Neutrophil (primary cell): Measurements from ENCODE around the gene BHLHE40.
"Not testable (repeated sequence)": the region's sequence is repeated elsewhere in the genome, so short reads cannot be mapped to it uniquely, and the experiment has no call there.

Experiments
- H3K27ac ChIP-seq: fragments of 200-600 bp; sonication (generic); 2 replicates; pipeline ENCODE4 v1.5.1; 2016; ENCODE audit warnings: mild to moderate bottlenecking, moderate library complexity
- H3K27me3 ChIP-seq: fragments of 200-600 bp; sonication (generic); 2 replicates; pipeline ENCODE4 v1.6.0; 2016; ENCODE audit warnings: mild to moderate bottlenecking
- H3K36me3 ChIP-seq: fragments of 200-600 bp; sonication (generic); 2 replicates; pipeline ENCODE4 v1.5.1; 2017
- H3K4me1 ChIP-seq, 2 experiments: fragments of 200-600 bp in 1 of 2; sonication (generic) in 1 of 2; 1 replicate in 1 of 2; 2 replicates in 1 of 2; pipeline versions ENCODE4 v1.5.1 to v1.6.1; 2013 to 2016; ENCODE audit warnings: low read depth in 1 of 2, low read length in 1 of 2, mild to moderate bottlenecking in 1 of 2, moderate library complexity in 1 of 2; ENCODE audit not compliant: control insufficient read depth in 1 of 2, insufficient read depth in 1 of 2
- H3K4me3 ChIP-seq, 2 experiments: fragments of 200-600 bp in 1 of 2; sonication (generic) in 1 of 2; 1 replicate in 1 of 2; 2 replicates in 1 of 2; pipeline ENCODE4 v1.5.1; 2013 to 2016; ENCODE audit warnings: low read depth in 1 of 2, low read length in 1 of 2, mild to moderate bottlenecking in 1 of 2, moderate library complexity in 1 of 2
- H3K9me3 ChIP-seq: fragments of 200-600 bp; sonication (generic); 2 replicates; pipeline ENCODE4 v1.5.1; 2016
- TF ChIP-seq, protein P1 (sequence below): fragments of 200-600 bp; sonication (generic); IDR thresholded peaks from 2 replicates; pipeline ENCODE4 v1.5.1; 2016; ENCODE audit warnings: antibody characterized with exemption

Gene BHLHE40

DNA sequence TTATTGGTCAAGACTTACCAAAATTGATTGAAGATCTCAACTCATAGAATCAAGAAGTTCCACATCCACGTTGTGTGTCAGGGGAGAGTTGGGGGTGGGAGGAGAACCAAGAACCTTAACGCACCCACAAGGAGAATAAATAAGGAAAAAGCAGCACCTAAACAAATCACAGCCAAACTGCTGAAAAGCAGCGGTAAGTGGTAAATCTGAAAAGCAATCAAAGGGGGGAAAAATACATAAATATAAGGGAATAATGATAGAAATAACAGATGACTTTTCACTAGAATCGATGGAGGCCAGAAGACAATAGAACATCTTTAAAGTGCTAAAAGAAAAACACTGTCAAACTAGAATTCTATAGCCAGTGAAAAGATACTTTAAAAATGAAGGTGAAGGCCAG, 20.1 kb upstream of the BHLHE40 start:
- TF ChIP-seq, protein P1, sequence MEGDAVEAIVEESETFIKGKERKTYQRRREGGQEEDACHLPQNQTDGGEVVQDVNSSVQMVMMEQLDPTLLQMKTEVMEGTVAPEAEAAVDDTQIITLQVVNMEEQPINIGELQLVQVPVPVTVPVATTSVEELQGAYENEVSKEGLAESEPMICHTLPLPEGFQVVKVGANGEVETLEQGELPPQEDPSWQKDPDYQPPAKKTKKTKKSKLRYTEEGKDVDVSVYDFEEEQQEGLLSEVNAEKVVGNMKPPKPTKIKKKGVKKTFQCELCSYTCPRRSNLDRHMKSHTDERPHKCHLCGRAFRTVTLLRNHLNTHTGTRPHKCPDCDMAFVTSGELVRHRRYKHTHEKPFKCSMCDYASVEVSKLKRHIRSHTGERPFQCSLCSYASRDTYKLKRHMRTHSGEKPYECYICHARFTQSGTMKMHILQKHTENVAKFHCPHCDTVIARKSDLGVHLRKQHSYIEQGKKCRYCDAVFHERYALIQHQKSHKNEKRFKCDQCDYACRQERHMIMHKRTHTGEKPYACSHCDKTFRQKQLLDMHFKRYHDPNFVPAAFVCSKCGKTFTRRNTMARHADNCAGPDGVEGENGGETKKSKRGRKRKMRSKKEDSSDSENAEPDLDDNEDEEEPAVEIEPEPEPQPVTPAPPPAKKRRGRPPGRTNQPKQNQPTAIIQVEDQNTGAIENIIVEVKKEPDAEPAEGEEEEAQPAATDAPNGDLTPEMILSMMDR = no peak
- no peaks in the 10 kb centered on the region for H3K27me3 ChIP-seq
- H3K4me1 ChIP-seq = no peaks in the 10 kb centered on the region
- H3K9me3 ChIP-seq = no peaks in the 10 kb centered on the region
- no peak overlapping the region for H3K4me3 ChIP-seq
- H3K36me3 ChIP-seq = no peaks in the 10 kb centered on the region
- H3K27ac ChIP-seq = no peak overlapping the region

DNA sequence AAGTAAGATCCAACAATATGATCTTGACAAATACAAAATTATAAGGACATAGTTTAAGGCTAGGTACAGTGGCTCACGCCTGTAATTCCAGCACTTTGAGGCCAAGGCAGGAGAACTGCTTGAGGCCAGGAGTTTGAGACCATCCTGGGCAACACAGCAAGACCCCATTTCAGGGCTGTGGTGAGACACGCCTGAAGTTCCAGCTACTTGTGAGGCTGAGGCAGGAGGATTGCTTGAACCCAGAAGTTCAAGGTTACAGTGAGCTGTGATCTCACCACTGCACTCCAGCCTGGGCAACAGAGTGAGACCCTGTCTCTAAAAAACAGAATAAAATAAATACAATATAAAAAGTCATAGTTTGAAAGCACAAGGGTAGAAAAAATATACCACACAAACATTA, 17.4 kb upstream of the BHLHE40 start:
- not testable (repeated sequence) for H3K4me1 ChIP-seq, H3K27me3 ChIP-seq, H3K4me3 ChIP-seq, H3K9me3 ChIP-seq, H3K36me3 ChIP-seq, H3K27ac ChIP-seq

DNA sequence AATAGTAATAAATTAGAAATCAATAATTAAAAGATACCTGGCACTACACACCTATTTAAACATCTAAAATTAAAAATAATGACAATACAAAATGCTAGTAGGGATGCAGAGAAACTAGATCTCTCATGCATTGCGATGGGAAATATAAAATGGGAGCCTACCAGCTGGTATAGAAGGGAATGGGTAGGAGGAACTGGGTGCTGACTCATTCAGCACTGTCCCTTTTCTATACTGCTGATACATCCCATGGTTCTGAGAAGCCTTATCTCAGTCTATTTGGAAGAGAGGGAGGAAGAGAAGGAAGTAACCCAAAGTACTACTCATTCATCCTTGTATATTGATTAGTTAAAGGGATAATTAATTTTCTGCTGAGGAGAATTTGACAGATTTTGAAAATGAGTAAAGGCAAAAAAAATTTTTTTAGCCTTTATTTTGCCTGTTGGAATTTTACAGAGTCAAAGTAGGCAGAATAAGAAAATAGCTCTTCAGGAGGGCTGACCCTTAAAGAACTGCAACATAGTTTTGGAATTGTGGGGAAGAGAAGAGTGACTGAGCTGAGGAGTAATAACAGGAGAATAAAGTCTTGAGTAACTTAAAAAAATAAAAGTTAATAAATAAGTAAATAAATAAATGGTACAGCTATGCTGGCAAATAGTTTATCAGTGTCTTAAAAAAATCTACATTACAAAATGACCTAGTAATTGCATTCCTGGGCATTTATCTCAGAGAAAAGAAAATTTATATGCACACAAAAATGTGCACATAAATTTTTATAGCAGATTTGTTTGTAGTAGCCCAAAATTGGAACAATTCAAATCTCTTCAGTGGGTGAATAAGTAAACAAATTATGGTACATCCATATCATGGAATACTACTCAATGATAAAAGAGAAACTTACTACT, 15.3 kb upstream of the BHLHE40 start:
- no peaks in the 10 kb centered on the region for H3K9me3 ChIP-seq
- H3K4me1 ChIP-seq = no peaks in the 10 kb centered on the region
- no peak overlapping the region for H3K4me3 ChIP-seq
- no peaks in the 10 kb centered on the region for H3K36me3 ChIP-seq
- TF ChIP-seq, protein P1 = no peak
- no peak overlapping the region for H3K27ac ChIP-seq
- H3K27me3 ChIP-seq = no peaks in the 10 kb centered on the region

DNA sequence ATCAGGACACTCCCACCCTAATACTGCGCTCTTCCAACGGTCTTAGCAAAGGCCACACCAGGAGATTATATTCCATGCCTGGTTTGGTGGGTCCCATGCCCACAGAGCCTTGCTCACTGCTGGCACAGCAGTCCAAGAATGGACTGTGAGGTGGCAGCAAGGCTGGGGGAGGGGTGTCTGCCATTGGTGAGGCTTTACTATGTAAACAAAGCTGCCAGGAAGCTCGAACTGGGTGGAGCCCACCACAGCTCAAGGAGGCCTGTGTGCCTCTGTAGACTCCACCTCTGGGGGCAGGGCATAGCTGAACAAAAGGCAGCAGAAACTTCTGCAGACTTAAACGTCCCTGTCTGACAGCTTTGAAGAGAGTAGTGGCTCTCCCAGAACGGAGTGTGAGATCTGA, 13.2 kb upstream of the BHLHE40 start:
- not testable (repeated sequence) for H3K4me3 ChIP-seq, H3K36me3 ChIP-seq, H3K27ac ChIP-seq, H3K4me1 ChIP-seq, H3K9me3 ChIP-seq, H3K27me3 ChIP-seq

DNA sequence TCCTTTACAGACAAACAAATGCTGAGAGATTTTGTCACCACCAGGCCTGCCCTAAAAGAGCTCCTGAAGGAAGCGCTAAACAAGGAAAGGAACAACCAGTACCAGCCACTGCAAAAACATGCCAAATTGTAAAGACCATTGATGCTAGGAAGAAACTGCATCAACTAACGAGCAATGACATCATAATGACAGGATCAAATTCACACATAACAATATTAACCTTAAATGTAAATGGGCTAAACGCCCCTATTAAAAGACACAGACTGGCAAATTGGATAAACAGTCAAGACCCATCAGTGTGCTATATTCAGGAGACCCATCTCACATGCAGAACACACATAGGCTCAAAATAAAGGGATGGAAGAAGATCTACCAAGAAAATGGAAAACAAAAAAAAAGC, 11.6 kb upstream of the BHLHE40 start:
- H3K27me3 ChIP-seq, H3K4me1 ChIP-seq, H3K4me3 ChIP-seq, H3K9me3 ChIP-seq, H3K36me3 ChIP-seq, H3K27ac ChIP-seq: not testable (repeated sequence)

DNA sequence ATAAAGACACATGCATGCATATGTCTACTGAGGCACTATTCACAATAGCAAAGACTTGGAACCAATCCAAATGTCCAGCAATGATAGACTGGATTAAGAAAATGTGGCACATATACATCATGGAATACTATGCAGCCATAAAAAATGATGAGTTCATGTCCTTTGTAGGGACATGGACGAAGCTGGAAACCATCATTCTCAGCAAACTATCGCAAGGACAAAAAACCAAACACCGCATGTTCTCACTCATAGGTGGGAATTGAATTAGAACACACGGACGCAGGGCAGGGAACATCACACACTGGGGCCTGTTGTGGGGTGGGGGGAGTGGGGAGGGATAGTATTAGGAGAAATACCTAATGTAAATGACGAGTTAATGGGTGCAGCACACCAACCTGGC, 7.8 kb upstream of the BHLHE40 start:
- H3K4me3 ChIP-seq, H3K9me3 ChIP-seq, H3K27me3 ChIP-seq, H3K36me3 ChIP-seq, H3K27ac ChIP-seq, H3K4me1 ChIP-seq: not testable (repeated sequence)

DNA sequence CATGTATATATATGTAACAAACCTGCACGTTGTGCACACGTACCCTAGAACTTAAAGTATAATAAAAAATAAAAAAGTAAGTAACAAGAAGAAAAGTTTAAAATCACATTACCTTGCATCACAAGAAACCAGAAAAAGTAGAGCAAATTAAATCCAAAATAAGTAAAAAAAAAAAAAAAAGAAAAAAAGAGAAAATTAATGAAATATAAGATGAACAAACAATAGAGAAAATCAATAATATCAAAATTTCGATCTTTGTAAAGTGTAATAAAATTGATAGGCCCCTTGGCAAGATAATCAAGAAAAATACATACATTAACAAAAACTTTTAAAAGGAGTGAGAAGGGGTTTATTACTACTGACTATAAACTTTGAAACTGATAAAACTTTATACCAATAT, 7.4 kb upstream of the BHLHE40 start:
- H3K27me3 ChIP-seq = no peaks in the 10 kb centered on the region
- H3K4me3 ChIP-seq = no peak overlapping the region
- H3K9me3 ChIP-seq = no peaks in the 10 kb centered on the region
- H3K36me3 ChIP-seq = no peaks in the 10 kb centered on the region
- no peak overlapping the region for H3K27ac ChIP-seq
- TF ChIP-seq, protein P1 = no peak
- peaks cover 11 to 12% of the 10 kb centered on the region in 2 experiments for H3K4me1 ChIP-seq
